Tibial nerve (tissue), 4 donors: ENCODE measurements around the gene CNNM1. TPM values are rescaled to one million over a fixed set of nuclear protein-coding genes. Genes with fewer than 3 reads are reported as not detected.

Source experiments
- DNase-seq, 2 donors: peaks; one replicate each; pipeline ENCODE4 v3.0.0-alpha.2; 2019; ENCODE audit warnings: low spot score in 2 of 2
- H3K27ac ChIP-seq, 4 donors: fragments of 200-600 bp; sonication (generic) in 3 of 4; one replicate each; pipeline ENCODE4 v1.5.1; 2017 to 2019; ENCODE audit warnings: mild to moderate bottlenecking in 1 of 4
- H3K27me3 ChIP-seq, 2 donors: fragments of 200-600 bp; sonication (generic) in 1 of 2; one replicate each; pipeline versions ENCODE4 v1.5.1 to v1.6.0; 2017 to 2019
- H3K36me3 ChIP-seq, 3 donors: fragments of 200-600 bp; sonication (generic); one replicate each; pipeline ENCODE4 v1.5.1; 2018 to 2019
- H3K4me1 ChIP-seq, 4 donors: fragments of 200-600 bp; sonication (generic) in 3 of 4; one replicate each; pipeline ENCODE4 v1.5.1; 2017 to 2019
- H3K4me3 ChIP-seq, 4 donors: fragments of 200-600 bp; sonication (generic) in 3 of 4; one replicate each; pipeline ENCODE4 v1.5.1; 2017 to 2019; ENCODE audit warnings: mild to moderate bottlenecking in 1 of 4, moderate library complexity in 1 of 4
- H3K9me3 ChIP-seq, 4 donors: fragments of 200-600 bp; sonication (generic) in 3 of 4; one replicate each; pipeline ENCODE4 v1.5.1; 2017 to 2019
- EP300 ChIP-seq, 2 donors: sonication (generic); formaldehyde crosslinking; IDR thresholded peaks; one replicate each; pipeline ENCODE4 v1.6.1; 2017; ENCODE audit warnings: antibody characterized with exemption in 2 of 2, mild to moderate bottlenecking in 1 of 2
- POLR2A ChIP-seq, 2 donors: fragments of 450-650 bp; IDR thresholded peaks; one replicate each; pipeline ENCODE4 v1.6.1; 2017; ENCODE audit warnings: antibody characterized with exemption in 2 of 2, mild to moderate bottlenecking in 2 of 2, moderate library complexity in 2 of 2
- WGBS, 2 donors: methylation state at CpG; one replicate each; pipeline ENCODE4 v1.1.5; 2018; 5-methylcytosine and 5-hydroxymethylcytosine counted together
- total RNA-seq, 4 donors: library from RNA; depleted of rRNA; stranded (reverse); fragments of >200 nt; gene quantifications; one replicate each; pipeline ENCODE4 v1.1.0, GENCODE V29; 2016
- TF ChIP-seq, protein P1 (sequence below), 5 experiments: fragments of 200-600 bp in 3 of 5; fragments of 450-650 bp in 2 of 5; sonication (generic) in 3 of 5; IDR thresholded peaks; one replicate each; pipeline ENCODE4 v1.5.1; 2016 to 2019; ENCODE audit warnings: antibody characterized with exemption in 5 of 5, mild to moderate bottlenecking in 3 of 5, moderate library complexity in 2 of 5

The CNNM1 gene
- total RNA-seq, 4 donors from 2014 or later: 0.20 TPM; not detected in 3

DNA sequence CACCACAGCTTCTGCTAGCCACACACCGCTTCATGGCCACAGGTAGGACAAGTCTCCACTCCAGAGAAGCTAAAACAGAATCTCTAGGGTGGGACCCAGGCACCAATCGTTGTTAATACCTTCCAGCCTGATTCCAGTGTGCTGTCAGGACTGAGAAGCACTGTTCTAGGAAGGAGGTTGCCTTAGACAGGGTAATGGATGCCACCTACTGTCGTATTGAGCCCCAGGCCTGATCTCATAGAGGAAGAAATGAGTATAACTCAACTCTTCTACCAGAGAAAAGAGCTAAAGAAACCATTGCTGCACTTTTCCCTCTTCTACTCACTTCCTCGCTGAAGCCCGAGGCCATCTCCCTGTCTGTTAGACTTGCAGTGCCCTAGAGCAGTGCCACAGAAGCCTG, 31.8 kb downstream of the CNNM1 start:
- Histone ChIP-seq H3K4me3 (no peak overlapping the region), H3K4me1 (no peaks in the 10 kb centered on the region), H3K27ac (no peak overlapping the region), H3K27me3 (no peaks in the 10 kb centered on the region), H3K36me3 (no peaks in the 10 kb centered on the region), H3K9me3 (no peaks in the 10 kb centered on the region)
- WGBS, 2 donors: 66 to 70% methylated on average over 5 of the region's 5 CpGs
- TF ChIP-seq EP300 (IDR thresholded peaks at IDR 0.05) (no peak), POLR2A (IDR thresholded peaks at IDR 0.05) (no peak)
- TF ChIP-seq, protein P1, sequence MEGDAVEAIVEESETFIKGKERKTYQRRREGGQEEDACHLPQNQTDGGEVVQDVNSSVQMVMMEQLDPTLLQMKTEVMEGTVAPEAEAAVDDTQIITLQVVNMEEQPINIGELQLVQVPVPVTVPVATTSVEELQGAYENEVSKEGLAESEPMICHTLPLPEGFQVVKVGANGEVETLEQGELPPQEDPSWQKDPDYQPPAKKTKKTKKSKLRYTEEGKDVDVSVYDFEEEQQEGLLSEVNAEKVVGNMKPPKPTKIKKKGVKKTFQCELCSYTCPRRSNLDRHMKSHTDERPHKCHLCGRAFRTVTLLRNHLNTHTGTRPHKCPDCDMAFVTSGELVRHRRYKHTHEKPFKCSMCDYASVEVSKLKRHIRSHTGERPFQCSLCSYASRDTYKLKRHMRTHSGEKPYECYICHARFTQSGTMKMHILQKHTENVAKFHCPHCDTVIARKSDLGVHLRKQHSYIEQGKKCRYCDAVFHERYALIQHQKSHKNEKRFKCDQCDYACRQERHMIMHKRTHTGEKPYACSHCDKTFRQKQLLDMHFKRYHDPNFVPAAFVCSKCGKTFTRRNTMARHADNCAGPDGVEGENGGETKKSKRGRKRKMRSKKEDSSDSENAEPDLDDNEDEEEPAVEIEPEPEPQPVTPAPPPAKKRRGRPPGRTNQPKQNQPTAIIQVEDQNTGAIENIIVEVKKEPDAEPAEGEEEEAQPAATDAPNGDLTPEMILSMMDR (IDR thresholded peaks at IDR 0.05): no peak
- DNase-seq: no peak

DNA sequence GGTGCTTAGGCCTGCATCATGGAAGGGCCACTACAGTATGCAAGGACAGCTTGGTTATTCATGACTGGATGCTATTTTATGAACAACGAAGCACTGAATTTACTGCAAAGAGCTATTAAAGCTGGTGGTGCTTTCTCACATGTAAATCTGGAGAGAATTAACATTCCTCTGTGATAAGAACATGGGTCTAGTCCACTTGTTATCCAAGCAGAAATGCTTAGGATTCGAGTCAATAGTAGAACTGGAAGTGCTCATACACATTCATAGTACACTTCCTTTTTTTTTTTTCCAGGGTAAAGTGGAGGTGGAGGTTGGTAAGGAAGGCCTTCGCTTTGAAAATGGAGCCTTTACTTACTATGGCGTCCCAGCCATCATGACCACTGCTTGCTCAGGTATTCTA, 35.0 kb downstream of the CNNM1 start:
- Histone ChIP-seq H3K9me3 (no peaks in the 10 kb centered on the region), H3K27ac (no peak overlapping the region), H3K36me3 (no peaks in the 10 kb centered on the region), H3K4me3 (no peak overlapping the region), H3K4me1 (no peaks in the 10 kb centered on the region), H3K27me3 (no peaks in the 10 kb centered on the region)
- TF ChIP-seq, protein P1 (IDR thresholded peaks at IDR 0.05): no peak
- TF ChIP-seq EP300 (IDR thresholded peaks at IDR 0.05): no peak
- TF ChIP-seq POLR2A (IDR thresholded peaks at IDR 0.05): no peak
- WGBS, 2 donors: 74 to 80% methylated on average over 4 of the region's 4 CpGs
- no peak for DNase-seq

DNA sequence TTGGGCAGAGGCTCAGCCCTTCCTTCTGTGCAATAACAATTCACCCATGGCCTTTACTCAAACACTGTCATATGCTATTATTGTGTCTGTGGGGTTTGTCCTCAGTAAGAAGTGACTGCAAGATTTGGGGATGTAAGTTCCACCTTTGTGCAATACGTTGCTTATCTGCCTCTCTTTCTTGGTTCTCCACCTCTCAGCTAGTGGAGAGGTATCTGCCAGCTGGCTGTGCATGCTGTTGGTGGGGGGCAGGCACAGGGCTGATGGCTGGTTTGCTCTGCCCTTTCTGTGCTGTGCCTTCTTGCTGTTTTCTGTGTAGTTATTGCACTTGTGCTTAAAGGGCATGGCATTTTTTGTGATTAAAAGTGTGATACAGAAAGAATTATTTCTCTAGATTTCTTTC, 36.2 kb downstream of the CNNM1 start:
- Histone ChIP-seq H3K9me3 (no peaks in the 10 kb centered on the region), H3K27me3 (peaks cover 0 to 4% of the 10 kb centered on the region in 2 donors), H3K4me3 (no peak overlapping the region), H3K36me3 (no peaks in the 10 kb centered on the region), H3K4me1 (no peaks in the 10 kb centered on the region), H3K27ac (no peak overlapping the region)
- DNase-seq: no peak
- WGBS, 2 donors: 50 to 52% methylated on average over 1 of the region's 1 CpG
- no peak for TF ChIP-seq POLR2A (IDR thresholded peaks at IDR 0.05)
- TF ChIP-seq, protein P1 (IDR thresholded peaks at IDR 0.05): no peak
- TF ChIP-seq EP300 (IDR thresholded peaks at IDR 0.05): no peak

DNA sequence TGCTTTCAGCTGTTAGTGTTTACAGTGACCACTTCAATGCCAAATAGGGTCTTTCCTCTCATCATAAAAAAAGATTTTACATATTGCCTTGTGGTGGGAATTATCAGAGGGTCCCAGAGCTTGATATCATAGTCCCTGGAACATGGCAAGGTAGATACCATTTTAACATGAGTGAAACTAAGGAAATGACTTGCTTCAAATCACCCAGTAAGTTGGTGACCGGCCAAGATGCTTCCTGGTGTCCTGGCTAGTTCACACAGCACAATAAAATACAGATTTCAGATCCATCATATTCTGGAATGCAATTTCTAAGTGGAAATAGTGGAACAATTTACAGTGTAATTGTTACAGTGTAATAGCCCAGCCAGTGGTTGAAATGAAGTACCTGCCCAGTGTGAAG, 36.6 kb downstream of the CNNM1 start:
- Histone ChIP-seq H3K27ac (no peak overlapping the region), H3K36me3 (no peaks in the 10 kb centered on the region), H3K4me3 (no peak overlapping the region), H3K27me3 (peaks cover 0 to 4% of the 10 kb centered on the region in 2 donors), H3K4me1 (no peaks in the 10 kb centered on the region), H3K9me3 (no peaks in the 10 kb centered on the region)
- TF ChIP-seq EP300 (IDR thresholded peaks at IDR 0.05) (no peak), POLR2A (IDR thresholded peaks at IDR 0.05) (no peak)
- 61 to 77% methylated on average over 1 of the region's 1 CpG for WGBS, 2 donors
- DNase-seq: no peak

DNA sequence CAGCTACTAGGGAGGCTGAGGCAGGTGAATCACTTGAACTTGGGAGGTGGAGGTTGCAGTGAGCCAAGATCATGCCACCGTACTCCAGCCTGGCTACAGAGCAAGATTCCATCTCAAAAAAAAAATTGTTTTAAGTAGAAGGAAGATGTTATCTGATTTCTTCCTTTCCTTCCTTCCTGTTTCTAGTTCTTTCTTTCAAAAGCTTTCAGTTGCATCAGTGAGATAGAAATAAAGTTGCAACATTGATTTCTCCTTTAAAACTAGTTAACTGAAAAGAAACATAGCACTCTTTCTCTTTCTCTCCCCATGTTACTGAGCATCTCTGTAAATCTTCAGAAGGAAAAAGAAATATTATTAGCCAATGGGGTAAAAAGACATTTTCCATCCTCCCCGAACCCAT, 37.5 kb downstream of the CNNM1 start:
- H3K4me1 ChIP-seq: no peaks in the 10 kb centered on the region
- no peak overlapping the region for H3K27ac ChIP-seq
- H3K9me3 ChIP-seq: no peaks in the 10 kb centered on the region
- H3K36me3 ChIP-seq: no peaks in the 10 kb centered on the region
- 85 to 93% methylated on average over 2 of the region's 2 CpGs for WGBS, 2 donors
- no peak for DNase-seq
- no peak overlapping the region for H3K4me3 ChIP-seq
- H3K27me3 ChIP-seq: peaks cover 0 to 4% of the 10 kb centered on the region in 2 donors
- TF ChIP-seq EP300 (IDR thresholded peaks at IDR 0.05) (no peak), POLR2A (IDR thresholded peaks at IDR 0.05) (no peak)
- TF ChIP-seq, protein P1 (IDR thresholded peaks at IDR 0.05): no peak

DNA sequence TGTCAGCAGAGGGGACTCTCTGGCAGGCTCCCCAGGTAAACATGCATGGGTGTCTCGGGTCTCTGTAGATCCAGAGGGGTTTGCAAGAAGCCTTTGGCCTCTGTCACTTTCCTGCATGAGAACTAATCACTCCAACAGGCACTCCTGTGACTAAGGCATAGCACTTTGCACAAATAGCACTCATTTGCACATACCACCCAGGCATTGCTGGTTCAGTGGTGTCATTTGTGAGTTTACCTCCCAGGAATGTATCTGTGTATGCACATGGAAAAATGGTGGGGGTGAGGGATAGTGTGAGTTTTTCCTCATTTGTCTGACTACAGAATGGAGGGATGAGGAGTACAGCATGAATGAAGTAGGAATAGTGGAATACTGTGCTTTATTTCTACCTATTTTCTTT, 39.5 kb downstream of the CNNM1 start:
- 46 to 47% methylated on average over 1 of the region's 1 CpG for WGBS, 2 donors
- Histone ChIP-seq H3K9me3 (no peaks in the 10 kb centered on the region), H3K27me3 (peaks cover 0 to 7% of the 10 kb centered on the region in 2 donors), H3K36me3 (no peaks in the 10 kb centered on the region), H3K4me3 (no peak overlapping the region), H3K27ac (no peak overlapping the region), H3K4me1 (no peaks in the 10 kb centered on the region)
- TF ChIP-seq EP300 (IDR thresholded peaks at IDR 0.05) (no peak), POLR2A (IDR thresholded peaks at IDR 0.05) (no peak)
- TF ChIP-seq, protein P1 (IDR thresholded peaks at IDR 0.05): no peak
- no peak for DNase-seq
